CD4-positive, alpha-beta memory T cell (primary cell): Measurements from ENCODE around the gene PEPD. TPM values are rescaled to one million over a fixed set of nuclear protein-coding genes. Genes with fewer than 3 reads are reported as not detected.

ENCODE experiments used
- CTCF ChIA-PET: fragments of 350-600 bp; sonication (Branson Sonifier 250); formaldehyde crosslinking; loops from one replicate; lab custom pipeline; 2021; ENCODE audit warnings: inconsistent platforms; ENCODE audit not compliant: partially characterized antibody; lab: Charles Lee
- POLR2A ChIA-PET: fragments of 350-600 bp; sonication (Branson Sonifier 250); formaldehyde crosslinking; loops from one replicate; lab custom pipeline; 2021; ENCODE audit not compliant: partially characterized antibody; lab: Charles Lee
- DNase-seq, 5 donors: peaks; one replicate each; pipeline versions ENCODE4 v3.0.0 to v3.0.0-alpha.2; 2020 to 2022; ENCODE audit warnings: mixed read lengths in 1 of 5
- H3K27ac ChIP-seq: one replicate; pipeline ENCODE4 v1.7.0; 2013; ENCODE audit warnings: low read depth, low read length
- H3K27me3 ChIP-seq: 2 replicates; pipeline ENCODE4 v1.7.0; 2013; ENCODE audit warnings: mild to moderate bottlenecking, low read length, moderate library complexity; ENCODE audit not compliant: insufficient read depth
- H3K36me3 ChIP-seq: 2 replicates; pipeline ENCODE4 v1.7.0; 2013; ENCODE audit warnings: mild to moderate bottlenecking, low read length, moderate library complexity; ENCODE audit not compliant: insufficient read depth
- H3K4me1 ChIP-seq: 2 replicates; pipeline ENCODE4 v1.7.0; 2013; ENCODE audit warnings: mild to moderate bottlenecking, low read length, moderate library complexity; ENCODE audit not compliant: insufficient read depth
- H3K4me3 ChIP-seq, 2 donors: one replicate each; pipeline ENCODE4 v1.7.0; 2013; ENCODE audit warnings: low read length in 2 of 2, mild to moderate bottlenecking in 1 of 2
- H3K9me3 ChIP-seq, 2 donors: one replicate each; pipeline ENCODE4 v1.7.0; 2013; ENCODE audit warnings: low read length in 2 of 2, control low read depth in 1 of 2; ENCODE audit not compliant: control insufficient read depth in 1 of 2
- H3K27ac Mint-ChIP-seq, 7 donors: one replicate each; pipeline ENCODE4 v1.8.0; 2020 to 2021; ENCODE audit warnings: mixed read lengths in 7 of 7, mild to moderate bottlenecking in 6 of 7, inconsistent platforms in 3 of 7, moderate library complexity in 3 of 7
- H3K27me3 Mint-ChIP-seq, 2 donors: one replicate each; pipeline ENCODE4 v1.8.0; 2020 to 2021; ENCODE audit warnings: mixed read lengths in 2 of 2
- H3K36me3 Mint-ChIP-seq, 2 donors: one replicate each; pipeline ENCODE4 v1.8.0; 2020 to 2021; ENCODE audit warnings: mixed read lengths in 2 of 2, inconsistent platforms in 1 of 2, mild to moderate bottlenecking in 1 of 2
- H3K4me1 Mint-ChIP-seq, 4 donors: one replicate each; pipeline ENCODE4 v1.8.0; 2020 to 2021; ENCODE audit warnings: mixed read lengths in 4 of 4, mild to moderate bottlenecking in 1 of 4
- H3K4me3 Mint-ChIP-seq, 8 donors: one replicate each; pipeline ENCODE4 v1.8.0; 2020 to 2021; ENCODE audit warnings: mixed read lengths in 8 of 8, mild to moderate bottlenecking in 7 of 8, moderate library complexity in 6 of 8, inconsistent platforms in 3 of 8
- H3K9me3 Mint-ChIP-seq, 8 donors: one replicate each; pipeline ENCODE4 v1.8.0; 2020 to 2021; ENCODE audit warnings: mixed read lengths in 8 of 8, mild to moderate bottlenecking in 5 of 8, inconsistent platforms in 3 of 8, moderate library complexity in 1 of 8
- intact Hi-C: fragments of 100-400 bp; cut with micrococcal nuclease; formaldehyde crosslinking; loops from one replicate; pipeline ENCODE4 v1.15.1; 2023
- polyA plus RNA-seq, 2 donors: library from polyadenylated mRNA; unstranded; fragments of 300-500 nt; fragmentation: Illumina TruSeq; gene quantifications; one replicate each; pipeline ENCODE4 v1.2.3, GENCODE V29; 2021
- total RNA-seq, 2 experiments: library from RNA; stranded (reverse); gene quantifications; one replicate each; pipeline ENCODE4 v1.2.3, GENCODE V29; 2021

PEPD gene
- total and polyA plus RNA-seq, 4 experiments from 2014 or later = 27.6 to 213 (median 77.8) TPM

- Histone ChIP-seq H3K36me3 (no peaks in the 10 kb centered on the region), H3K9me3 (no peaks in the 10 kb centered on the region), H3K27me3 (no peaks in the 10 kb centered on the region), H3K4me1 (peaks cover 6% of the 10 kb centered on the region), H3K27ac (no peak overlapping the region), H3K4me3 (no peak overlapping the region)
- peaks cover 2 to 17% (median 5%) of the 10 kb centered on the region in 4 donors for H3K4me1 Mint-ChIP-seq
- DNase-seq = no peak
- H3K36me3 Mint-ChIP-seq = peaks cover 0 to 3% of the 10 kb centered on the region in 2 donors
- H3K9me3 Mint-ChIP-seq = no peaks in the 10 kb centered on the region
- H3K27ac Mint-ChIP-seq = no peak overlapping the region
- no peaks in the 10 kb centered on the region for H3K27me3 Mint-ChIP-seq
- ChIA-PET POLR2A (no interaction called here), CTCF (interaction anchor here (0.7 to 10.1 kb wide), 9 partner anchors 9 to 357 kb away, joined by 3 to 58 read pairs (median 13); no protein-coding TSS in a partner anchor)
- intact Hi-C loops = no loop called here
- peak overlapping the region in 1 of 8 donors; percentile 8 for H3K4me3 Mint-ChIP-seq
Measured at GRCh38 chr19:33414667-33415605, 106.7 kb downstream of the PEPD start.

- H3K27ac ChIP-seq = no peak overlapping the region
- H3K27ac Mint-ChIP-seq = no peak overlapping the region
- no peaks in the 10 kb centered on the region for H3K27me3 ChIP-seq
- H3K9me3 Mint-ChIP-seq = no peaks in the 10 kb centered on the region
- peaks cover 0 to 3% of the 10 kb centered on the region in 2 donors for H3K36me3 Mint-ChIP-seq
- no peaks in the 10 kb centered on the region for H3K9me3 ChIP-seq
- peak in 1 of 5 donors; percentile 20 for DNase-seq
- H3K27me3 Mint-ChIP-seq = no peaks in the 10 kb centered on the region
- H3K4me3 ChIP-seq = no peak overlapping the region
- H3K4me1 ChIP-seq = peaks cover 6% of the 10 kb centered on the region
- no peak overlapping the region for H3K4me3 Mint-ChIP-seq
- ChIA-PET POLR2A (no interaction called here), CTCF (interaction anchor here (1.8 to 10.1 kb wide), 2 partner anchors 16 to 364 kb away, joined by 7 to 58 read pairs; no protein-coding TSS in a partner anchor)
- intact Hi-C loops = no loop called here
- no peaks in the 10 kb centered on the region for H3K36me3 ChIP-seq
- H3K4me1 Mint-ChIP-seq = peaks cover 2 to 17% (median 5%) of the 10 kb centered on the region in 4 donors
Measured at GRCh38 chr19:33413868-33414666, 107.5 kb downstream of the PEPD start.

- ChIA-PET CTCF (interaction anchor here (1.8 to 10.1 kb wide), 2 partner anchors 17 to 365 kb away, joined by 7 to 58 read pairs; no protein-coding TSS in a partner anchor), POLR2A (no interaction called here)
- H3K4me1 Mint-ChIP-seq = peaks cover 2 to 17% (median 5%) of the 10 kb centered on the region in 4 donors
- Histone ChIP-seq H3K36me3 (no peaks in the 10 kb centered on the region), H3K27me3 (no peaks in the 10 kb centered on the region), H3K27ac (no peak overlapping the region), H3K9me3 (no peaks in the 10 kb centered on the region), H3K4me3 (no peak overlapping the region), H3K4me1 (peaks cover 6% of the 10 kb centered on the region)
- DNase-seq = no peak
- no peak overlapping the region for H3K27ac Mint-ChIP-seq
- H3K36me3 Mint-ChIP-seq = peaks cover 0 to 5% of the 10 kb centered on the region in 2 donors
- no peaks in the 10 kb centered on the region for H3K9me3 Mint-ChIP-seq
- intact Hi-C loops = no loop called here
- no peaks in the 10 kb centered on the region for H3K27me3 Mint-ChIP-seq
- no peak overlapping the region for H3K4me3 Mint-ChIP-seq
Measured at GRCh38 chr19:33413426-33413725, 108.2 kb downstream of the PEPD start.

- H3K27ac Mint-ChIP-seq = peak overlapping the region in 1 of 7 donors; percentile 70
- POLR2A ChIA-PET = no interaction called here
- H3K4me3 Mint-ChIP-seq = no peak overlapping the region
- no peak overlapping the region for H3K27ac ChIP-seq
- H3K4me1 ChIP-seq = peaks cover 6% of the 10 kb centered on the region
- H3K4me3 ChIP-seq = no peak overlapping the region
- no peaks in the 10 kb centered on the region for H3K9me3 ChIP-seq
- H3K27me3 ChIP-seq = no peaks in the 10 kb centered on the region
- H3K4me1 Mint-ChIP-seq = peaks cover 2 to 17% (median 5%) of the 10 kb centered on the region in 4 donors
- H3K9me3 Mint-ChIP-seq = no peaks in the 10 kb centered on the region
- H3K36me3 ChIP-seq = no peaks in the 10 kb centered on the region
- H3K36me3 Mint-ChIP-seq = peaks cover 0 to 5% of the 10 kb centered on the region in 2 donors
- DNase-seq = no peak
- intact Hi-C loops = no loop called here
- no peaks in the 10 kb centered on the region for H3K27me3 Mint-ChIP-seq
- CTCF ChIA-PET = interaction anchor here (1.8 to 10.1 kb wide), 2 partner anchors 17 to 365 kb away, joined by 7 to 58 read pairs; no protein-coding TSS in a partner anchor
Measured at GRCh38 chr19:33412601-33413425, 108.8 kb downstream of the PEPD start.

- peaks cover 2 to 14% (median 4%) of the 10 kb centered on the region in 4 donors for H3K4me1 Mint-ChIP-seq
- H3K27me3 ChIP-seq = no peaks in the 10 kb centered on the region
- no peaks in the 10 kb centered on the region for H3K9me3 Mint-ChIP-seq
- no peak overlapping the region for H3K27ac Mint-ChIP-seq
- ChIA-PET CTCF (interaction anchor here (1.0 kb wide), 1 partner anchor 169 kb away, joined by 3 read pairs; no protein-coding TSS in a partner anchor), POLR2A (no interaction called here)
- no peak overlapping the region for H3K27ac ChIP-seq
- no peak overlapping the region for H3K4me3 Mint-ChIP-seq
- H3K36me3 Mint-ChIP-seq = peaks cover 0 to 7% of the 10 kb centered on the region in 2 donors
- intact Hi-C loops = no loop called here
- H3K36me3 ChIP-seq = no peaks in the 10 kb centered on the region
- peak in 1 of 5 donors; percentile 15 for DNase-seq
- H3K4me1 ChIP-seq = peaks cover 6% of the 10 kb centered on the region
- no peaks in the 10 kb centered on the region for H3K27me3 Mint-ChIP-seq
- H3K4me3 ChIP-seq = no peak overlapping the region
- no peaks in the 10 kb centered on the region for H3K9me3 ChIP-seq
Measured at GRCh38 chr19:33411621-33412180, 109.9 kb downstream of the PEPD start.

- no peaks in the 10 kb centered on the region for H3K9me3 Mint-ChIP-seq
- no peaks in the 10 kb centered on the region for H3K9me3 ChIP-seq
- H3K27ac ChIP-seq = no peak overlapping the region
- H3K4me1 ChIP-seq = no peaks in the 10 kb centered on the region
- intact Hi-C loops = no loop called here
- H3K36me3 ChIP-seq = no peaks in the 10 kb centered on the region
- H3K4me1 Mint-ChIP-seq = peaks cover 0 to 6% (median under 1%) of the 10 kb centered on the region in 4 donors
- no peaks in the 10 kb centered on the region for H3K27me3 Mint-ChIP-seq
- no peak overlapping the region for H3K27ac Mint-ChIP-seq
- no peak for DNase-seq
- H3K27me3 ChIP-seq = no peaks in the 10 kb centered on the region
- POLR2A ChIA-PET = interaction anchor here (0.9 kb wide), 1 partner anchor 38 kb away, joined by 4 read pairs; the partner anchor contains the start of gene CEBPG
- H3K4me3 ChIP-seq = no peak overlapping the region
- peaks cover 0 to 7% of the 10 kb centered on the region in 2 donors for H3K36me3 Mint-ChIP-seq
- CTCF ChIA-PET = interaction anchor here (1.0 to 7.8 kb wide), 2 partner anchors 169 to 174 kb away, joined by 3 to 125 read pairs; no protein-coding TSS in a partner anchor
- no peak overlapping the region for H3K4me3 Mint-ChIP-seq
Measured at GRCh38 chr19:33410915-33411401, 110.6 kb downstream of the PEPD start.
